HEK293T (cell line): ENCODE measurements around the gene TLX2.

ENCODE experiments used
- BHLHE40 ChIP-seq: fragments of 450-650 bp; IDR thresholded peaks from 2 replicates; pipeline ENCODE4 v1.6.1; 2016; ENCODE audit warnings: mild to moderate bottlenecking, moderate library complexity, borderline replicate concordance
- CTBP1 ChIP-seq: fragments of 450-650 bp; IDR thresholded peaks from 2 replicates; pipeline ENCODE4 v1.6.1; 2016; ENCODE audit warnings: borderline replicate concordance
- FOXK2 ChIP-seq: fragments of 450-650 bp; IDR thresholded peaks from 2 replicates; pipeline ENCODE4 v1.6.1; 2016; ENCODE audit warnings: mild to moderate bottlenecking

GRCh38 chr2:74554820-74555531 lies 40.7 kb downstream of the TLX2 start:
- TF ChIP-seq FOXK2: no peak
- no peak for TF ChIP-seq BHLHE40
- TF ChIP-seq CTBP1: no peak
